ENCODE results near the gene UPF2. TPM values are rescaled to one million over a fixed set of nuclear protein-coding genes. Genes with fewer than 3 reads are reported as not detected.

UPF2 gene
- total RNA-seq, result 11.3 and 12.2 TPM in 2 replicates

DNA sequence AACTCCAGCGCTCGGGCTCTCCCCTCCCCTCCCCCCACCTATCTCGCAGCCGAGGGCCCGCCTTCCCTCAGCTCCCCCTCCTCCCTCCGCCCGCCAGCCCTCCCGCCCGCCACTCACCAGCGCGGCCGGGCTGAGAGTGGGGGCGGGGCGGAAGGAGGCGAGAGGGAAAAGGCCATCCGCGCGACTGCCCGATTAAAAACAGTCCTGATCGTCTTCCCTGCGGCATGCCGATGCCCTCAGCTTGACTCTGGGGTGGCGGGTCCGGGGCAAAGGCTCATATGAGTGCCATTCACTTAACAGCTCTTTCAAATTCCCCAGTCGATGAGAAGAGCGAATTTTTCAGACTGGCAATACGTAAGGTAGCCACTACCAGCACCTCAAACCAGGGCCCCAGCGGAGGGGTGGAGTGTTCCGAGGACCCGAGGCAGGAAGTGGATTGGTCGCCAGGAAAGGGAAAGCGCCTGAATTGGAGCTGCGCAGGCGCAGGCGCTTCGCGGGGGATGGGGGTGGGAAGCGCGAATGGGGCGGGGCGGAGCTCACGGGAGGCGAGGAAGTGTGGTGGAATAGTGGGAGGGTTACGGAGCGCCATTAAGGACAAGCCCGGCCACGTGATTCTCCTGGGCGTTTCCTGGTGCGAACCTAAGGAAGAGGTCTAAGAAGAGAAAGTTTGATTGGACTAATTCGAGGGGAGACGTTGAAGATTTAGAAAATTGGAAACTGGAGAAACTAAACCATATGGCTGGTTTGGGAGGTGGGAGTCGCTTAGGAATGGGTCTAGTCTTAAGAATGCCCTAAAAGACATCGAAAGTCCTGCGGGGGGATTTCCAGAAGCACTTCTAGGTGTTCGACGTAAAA, at the start of gene UPF2:
Gene UPF2 (minus strand): TSS at position 13 of the 855 bp plus-strand sequence. CDS start 7,386 bp downstream, outside the sequence.
- peak; percentile 91 for DNase-seq (ENCODE audit: low read depth)
- TF ChIP-seq CTCF (conservative IDR thresholded peaks at IDR 0.05; ENCODE audit: low read depth, low read length), result no peak
- peak within 1 kb of the TSS; percentile 99 for H3K4me3 ChIP-seq (ENCODE audit: low read depth, low read length)

DNA sequence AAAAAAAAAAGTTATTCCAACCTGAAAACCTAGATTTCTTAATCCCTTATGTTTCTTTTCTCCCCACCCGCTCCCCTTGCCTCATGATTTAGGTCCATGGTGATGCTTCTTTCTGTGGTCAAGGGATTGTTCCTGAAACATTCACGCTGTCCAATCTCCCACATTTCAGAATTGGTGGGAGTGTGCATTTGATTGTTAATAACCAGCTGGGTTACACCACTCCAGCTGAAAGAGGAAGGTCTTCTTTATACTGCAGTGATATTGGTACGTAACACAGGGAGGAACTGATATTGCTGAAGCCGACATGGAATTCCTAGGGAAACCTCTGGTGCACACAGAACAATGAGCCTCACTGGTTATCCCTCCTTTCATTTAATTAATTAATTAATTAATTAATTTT, 48.8 kb upstream of the UPF2 start:
- H3K4me3 ChIP-seq (ENCODE audit: low read depth, low read length), result no peak overlapping the region
- TF ChIP-seq CTCF (conservative IDR thresholded peaks at IDR 0.05; ENCODE audit: low read depth, low read length), result no peak
- no peak for DNase-seq (ENCODE audit: low read depth)

- H3K4me3 ChIP-seq (ENCODE audit: low read depth, low read length), result no peak overlapping the region
- no peak for TF ChIP-seq CTCF (conservative IDR thresholded peaks at IDR 0.05; ENCODE audit: low read depth, low read length)
- DNase-seq (ENCODE audit: low read depth), result no peak
Measured at GRCh38 chr10:12088919-12089318, 46.3 kb upstream of the UPF2 start.

- DNase-seq (ENCODE audit: low read depth), result no peak
- no peak for TF ChIP-seq CTCF (conservative IDR thresholded peaks at IDR 0.05; ENCODE audit: low read depth, low read length)
- no peak overlapping the region for H3K4me3 ChIP-seq (ENCODE audit: low read depth, low read length)
Measured at GRCh38 chr10:12081879-12082557, 39.4 kb upstream of the UPF2 start.

DNA sequence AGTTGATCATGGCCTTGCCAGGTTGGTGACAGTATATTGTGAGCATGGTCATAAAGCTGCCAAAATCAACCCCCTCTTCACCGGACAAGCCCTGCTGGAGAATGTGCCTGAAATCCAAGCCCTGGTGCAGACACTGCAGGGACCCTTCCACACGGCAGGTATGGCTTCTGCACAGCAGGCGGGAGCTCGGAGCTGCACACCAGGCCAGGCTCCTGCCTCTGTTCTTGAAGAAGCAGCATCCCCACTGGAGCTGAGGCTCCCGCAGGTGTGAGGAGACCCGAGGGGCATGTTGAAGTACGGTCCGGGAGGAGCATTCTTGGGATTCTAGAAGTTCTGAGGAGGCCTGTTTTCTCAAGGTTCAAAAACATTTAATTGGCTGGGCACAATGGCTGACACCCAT, 38.9 kb upstream of the UPF2 start:
- no peak overlapping the region for H3K4me3 ChIP-seq (ENCODE audit: low read depth, low read length)
- DNase-seq (ENCODE audit: low read depth), result no peak
- no peak for TF ChIP-seq CTCF (conservative IDR thresholded peaks at IDR 0.05; ENCODE audit: low read depth, low read length)

DNA sequence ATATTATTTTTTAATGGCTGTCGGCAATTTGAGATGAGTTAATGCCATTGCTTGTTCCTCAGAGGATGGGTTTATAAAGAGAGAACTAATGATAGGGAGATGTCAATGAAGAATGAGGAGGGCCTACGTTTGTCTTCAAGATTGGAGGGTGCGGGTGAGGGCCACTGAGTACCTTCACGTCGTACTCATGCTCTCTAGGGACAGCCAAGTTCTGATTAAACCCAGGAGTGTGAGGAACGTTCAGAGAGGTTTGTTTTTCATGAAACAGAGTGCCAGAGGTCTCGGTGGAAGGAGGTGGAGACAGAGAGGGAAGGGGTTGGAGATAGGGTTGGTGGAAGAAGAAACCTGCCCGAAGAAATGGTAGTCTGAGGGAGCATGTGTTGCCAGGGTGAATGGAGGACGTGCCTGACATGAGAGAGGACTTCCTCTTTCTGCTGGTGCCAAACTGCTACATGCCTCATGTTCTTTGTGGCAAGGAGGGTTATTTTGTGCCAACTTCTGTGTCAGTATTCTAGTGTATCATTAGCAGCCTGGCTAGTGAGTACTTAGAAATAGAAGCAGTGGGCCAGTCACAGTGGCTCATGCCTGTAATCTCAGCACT, 35.1 kb upstream of the UPF2 start:
- no peak overlapping the region for H3K4me3 ChIP-seq (ENCODE audit: low read depth, low read length)
- no peak for TF ChIP-seq CTCF (conservative IDR thresholded peaks at IDR 0.05; ENCODE audit: low read depth, low read length)
- no peak for DNase-seq (ENCODE audit: low read depth)

Data from epithelial cell of proximal tubule (primary cell).